NCI-H526 (cell line): ENCODE results near the gene FMN1.

Experiments
- DNase-seq, 2 experiments: peaks; one replicate each; lab custom pipeline; 2025; lab: John Stamatoyannopoulos, UW

The FMN1 gene

GRCh38 chr15:33013827-33014445, 180.6 kb downstream of the FMN1 start:
- DNase-seq, result no peak

- no peak for DNase-seq
These were observed 182.5 kb downstream of the FMN1 start for GRCh38 chr15:33011976-33012375.

GRCh38 chr15:33009603-33010002, 184.9 kb downstream of the FMN1 start:
- DNase-seq, result no peak

GRCh38 chr15:33009026-33009425, 185.5 kb downstream of the FMN1 start:
- DNase-seq, result no peak

GRCh38 chr15:33008284-33008995, 186.1 kb downstream of the FMN1 start:
- no peak for DNase-seq

GRCh38 chr15:33007303-33007855, 187.1 kb downstream of the FMN1 start:
- peak in 1 of 2 experiments; percentile 11 for DNase-seq

- DNase-seq, result no peak
These were observed 188.9 kb downstream of the FMN1 start for GRCh38 chr15:33005582-33005981.

- DNase-seq, result no peak
These were observed 192.6 kb downstream of the FMN1 start for GRCh38 chr15:33001926-33002325.

- DNase-seq, result no peak
These were observed 195.4 kb downstream of the FMN1 start for GRCh38 chr15:32998979-32999672.

- no peak for DNase-seq
These were observed 196.3 kb downstream of the FMN1 start for GRCh38 chr15:32998182-32998581.

- peak in 1 of 2 experiments; percentile 62 for DNase-seq
These were observed 199.6 kb downstream of the FMN1 start for GRCh38 chr15:32994810-32995424.

GRCh38 chr15:32993285-32993684, 201.2 kb downstream of the FMN1 start:
- peak; percentile 27 to 61 for DNase-seq

- no peak for DNase-seq
These were observed 202.8 kb downstream of the FMN1 start for GRCh38 chr15:32991619-32992111.

GRCh38 chr15:32990071-32990470, 204.4 kb downstream of the FMN1 start:
- DNase-seq, result no peak

- no peak for DNase-seq
These were observed 207.4 kb downstream of the FMN1 start for GRCh38 chr15:32987067-32987466.

GRCh38 chr15:32986147-32986546, 208.4 kb downstream of the FMN1 start:
- DNase-seq, result no peak

- DNase-seq, result no peak
These were observed 210.8 kb downstream of the FMN1 start for GRCh38 chr15:32983679-32984078.

GRCh38 chr15:32982001-32982400, 212.5 kb downstream of the FMN1 start:
- DNase-seq, result peak in 1 of 2 experiments; percentile 8

GRCh38 chr15:32981536-32981935, 213.0 kb downstream of the FMN1 start:
- no peak for DNase-seq

- peak; percentile 93 to 96 for DNase-seq
These were observed 214.8 kb downstream of the FMN1 start for GRCh38 chr15:32979710-32980109.

GRCh38 chr15:32977506-32977905, 217.0 kb downstream of the FMN1 start:
- peak in 1 of 2 experiments; percentile 19 for DNase-seq

- no peak for DNase-seq
These were observed 219.8 kb downstream of the FMN1 start for GRCh38 chr15:32974691-32975090.
